Peyer's patch (tissue), 4 donors: Measurements from ENCODE around the gene MAPK1. TPM values are rescaled to one million over a fixed set of nuclear protein-coding genes. Genes with fewer than 3 reads are reported as not detected.
"Not testable (repeated sequence)": the region's sequence is repeated elsewhere in the genome, so short reads cannot be mapped to it uniquely, and the experiment has no call there.

Experiments used
- DNase-seq, 3 donors: peaks; one replicate each; pipeline ENCODE4 v3.0.0-alpha.2; 2017 to 2019
- H3K27ac ChIP-seq, 4 donors: fragments of 200-600 bp; sonication (generic); one replicate each; pipeline ENCODE4 v1.5.1; 2016 to 2019
- H3K27me3 ChIP-seq, 2 donors: fragments of 200-600 bp; sonication (generic); one replicate each; pipeline ENCODE4 v1.5.1; 2019
- H3K36me3 ChIP-seq, 3 donors: fragments of 200-600 bp; sonication (generic); one replicate each; pipeline ENCODE4 v1.5.1; 2016 to 2019
- H3K4me1 ChIP-seq, 4 donors: fragments of 200-600 bp; sonication (generic); one replicate each; pipeline ENCODE4 v1.5.1; 2016 to 2019
- H3K4me3 ChIP-seq, 4 donors: fragments of 200-600 bp; sonication (generic); 1 replicate in 3 of 4; 2 replicates in 1 of 4; pipeline ENCODE4 v1.5.1; 2016 to 2019; ENCODE audit warnings: mild to moderate bottlenecking in 1 of 4
- H3K9me3 ChIP-seq, 4 donors: fragments of 200-600 bp; sonication (generic); one replicate each; pipeline ENCODE4 v1.5.1; 2016 to 2019; ENCODE audit warnings: mild to moderate bottlenecking in 1 of 4
- CTCF ChIP-seq, 6 experiments: fragments of 450-650 bp in 4 of 6; fragments of 200-600 bp in 2 of 6; sonication (generic) in 1 of 6; IDR thresholded peaks; one replicate each; pipeline ENCODE4 v1.5.1; 2017 to 2019; ENCODE audit warnings: antibody characterized with exemption in 6 of 6, mild to moderate bottlenecking in 3 of 6, moderate library complexity in 1 of 6
- POLR2A ChIP-seq, 2 donors: fragments of 450-650 bp; IDR thresholded peaks; one replicate each; pipeline ENCODE4 v1.5.1; 2017; ENCODE audit warnings: antibody characterized with exemption in 2 of 2, mild to moderate bottlenecking in 2 of 2, moderate library complexity in 2 of 2
- total RNA-seq, 4 donors: library from RNA; depleted of rRNA; stranded (reverse); fragments of >200 nt; gene quantifications; one replicate each; pipeline ENCODE4 v1.1.0, GENCODE V29; 2016

MAPK1 gene
- total RNA-seq, 4 donors from 2014 or later = 38.9 to 49.5 (median 43.2) TPM

GRCh38 chr22:21811982-21812381 is 55.5 kb downstream of the MAPK1 start:
- no peak overlapping the region for H3K27ac ChIP-seq
- no peaks in the 10 kb centered on the region for H3K27me3 ChIP-seq
- H3K4me1 ChIP-seq = peaks cover 0 to 15% (median 5%) of the 10 kb centered on the region in 4 donors
- no peaks in the 10 kb centered on the region for H3K36me3 ChIP-seq
- H3K9me3 ChIP-seq = no peaks in the 10 kb centered on the region
- no peak for DNase-seq
- TF ChIP-seq CTCF (IDR thresholded peaks at IDR 0.05) (no peak), POLR2A (IDR thresholded peaks at IDR 0.05) (no peak)
- no peak overlapping the region for H3K4me3 ChIP-seq

GRCh38 chr22:21807544-21808529 is 59.6 kb downstream of the MAPK1 start:
- no peak for DNase-seq
- no peaks in the 10 kb centered on the region for H3K9me3 ChIP-seq
- peaks cover 0 to 34% (median 0%) of the 10 kb centered on the region in 3 donors for H3K36me3 ChIP-seq
- H3K27ac ChIP-seq = no peak overlapping the region
- H3K4me1 ChIP-seq = no peaks in the 10 kb centered on the region
- H3K27me3 ChIP-seq = no peaks in the 10 kb centered on the region
- no peak for TF ChIP-seq CTCF (IDR thresholded peaks at IDR 0.05)
- no peak for TF ChIP-seq POLR2A (IDR thresholded peaks at IDR 0.05)
- H3K4me3 ChIP-seq = no peak overlapping the region

- not testable (repeated sequence) for H3K27me3 ChIP-seq
These were observed 62.1 kb downstream of the MAPK1 start for GRCh38 chr22:21805325-21805724.

GRCh38 chr22:21803811-21804249 is 63.6 kb downstream of the MAPK1 start:
- Histone ChIP-seq H3K36me3 (peaks cover 0 to 68% (median 0%) of the 10 kb centered on the region in 3 donors), H3K27ac (no peak overlapping the region), H3K9me3 (no peaks in the 10 kb centered on the region), H3K4me3 (no peak overlapping the region), H3K27me3 (no peaks in the 10 kb centered on the region), H3K4me1 (no peaks in the 10 kb centered on the region)
- no peak for DNase-seq
- no peak for TF ChIP-seq CTCF (IDR thresholded peaks at IDR 0.05)
- TF ChIP-seq POLR2A (IDR thresholded peaks at IDR 0.05) = no peak

More at GRCh38 chr22:21805325-21805724, 62.1 kb downstream of the MAPK1 start:
- DNase-seq, H3K4me1 ChIP-seq, H3K27ac ChIP-seq, H3K9me3 ChIP-seq, H3K4me3 ChIP-seq: not testable (repeated sequence)
- peaks cover 0 to 58% (median 0%) of the 10 kb centered on the region in 3 donors for H3K36me3 ChIP-seq

GRCh38 chr22:21802673-21803072 is 64.8 kb downstream of the MAPK1 start:
- no peak for DNase-seq
- no peak for TF ChIP-seq POLR2A (IDR thresholded peaks at IDR 0.05)
- no peak for TF ChIP-seq CTCF (IDR thresholded peaks at IDR 0.05)
- H3K27me3 ChIP-seq = no peaks in the 10 kb centered on the region
- no peaks in the 10 kb centered on the region for H3K9me3 ChIP-seq
- H3K4me3 ChIP-seq = no peak overlapping the region
- H3K4me1 ChIP-seq = no peaks in the 10 kb centered on the region
- H3K36me3 ChIP-seq = peaks cover 0 to 80% (median 0%) of the 10 kb centered on the region in 3 donors
- H3K27ac ChIP-seq = no peak overlapping the region

- Histone ChIP-seq H3K9me3 (no peaks in the 10 kb centered on the region), H3K4me1 (no peaks in the 10 kb centered on the region), H3K27me3 (no peaks in the 10 kb centered on the region), H3K36me3 (peaks cover 0 to 85% (median 0%) of the 10 kb centered on the region in 3 donors), H3K27ac (no peak overlapping the region), H3K4me3 (no peak overlapping the region)
- TF ChIP-seq CTCF (IDR thresholded peaks at IDR 0.05) (no peak), POLR2A (IDR thresholded peaks at IDR 0.05) (no peak)
- DNase-seq = no peak
These were observed 65.4 kb downstream of the MAPK1 start for GRCh38 chr22:21802056-21802455.

GRCh38 chr22:21801304-21801644 is 66.2 kb downstream of the MAPK1 start:
- H3K4me3 ChIP-seq, DNase-seq, H3K4me1 ChIP-seq, H3K9me3 ChIP-seq, H3K27me3 ChIP-seq, H3K27ac ChIP-seq: not testable (repeated sequence)
- H3K36me3 ChIP-seq = peaks cover 0 to 88% (median 0%) of the 10 kb centered on the region in 3 donors
